Renal cortical epithelial cell (primary cell): ENCODE measurements around the gene TAF8. TPM values are rescaled to one million over a fixed set of nuclear protein-coding genes. Genes with fewer than 3 reads are reported as not detected.

Source experiments
- DNase-seq: peaks from one replicate; pipeline ENCODE4 v3.0.0-alpha.2; 2011; ENCODE audit warnings: low read depth
- total RNA-seq: library from RNA; depleted of rRNA; stranded (reverse); fragments of >200 nt; gene quantifications from 2 replicates; pipeline ENCODE4 v1.2.3, GENCODE V29; 2014

Gene TAF8
- total RNA-seq, 1 donor from 2014 or later, result 20.3 TPM

- DNase-seq, result no peak
Measured at GRCh38 chr6:42124223-42124836, 74.0 kb downstream of the TAF8 start.

- no peak for DNase-seq
Measured at GRCh38 chr6:42125231-42125630, 74.9 kb downstream of the TAF8 start.

GRCh38 chr6:42125663-42126062 lies 75.3 kb downstream of the TAF8 start:
- DNase-seq, result no peak

GRCh38 chr6:42128460-42129359 lies 78.4 kb downstream of the TAF8 start:
- DNase-seq, result no peak

GRCh38 chr6:42129360-42129676 lies 79.0 kb downstream of the TAF8 start:
- DNase-seq, result no peak

- peak; percentile 93 for DNase-seq
Measured at GRCh38 chr6:42131531-42131930, 81.2 kb downstream of the TAF8 start.

- no peak for DNase-seq
Measured at GRCh38 chr6:42133926-42134325, 83.6 kb downstream of the TAF8 start.

- DNase-seq, result no peak
Measured at GRCh38 chr6:42135161-42135560, 84.8 kb downstream of the TAF8 start.

GRCh38 chr6:42135722-42136121 lies 85.4 kb downstream of the TAF8 start:
- DNase-seq, result no peak

- peak; percentile 88 for DNase-seq
Measured at GRCh38 chr6:42136508-42137193, 86.3 kb downstream of the TAF8 start.

Other genes starting within 250 kb of the TAF8 start
- 0.87 and 6.3 TPM in 2 replicates for gene USP49, start 155.1 kb upstream of the TAF8 start, total RNA-seq
- 39.2 and 42.5 TPM in 2 replicates for gene MED20, start 129.4 kb upstream of the TAF8 start, total RNA-seq
- 12.5 and 31.4 TPM in 2 replicates for gene BYSL, start 129.0 kb upstream of the TAF8 start, total RNA-seq
- 54.9 and 113 TPM in 2 replicates for gene CCND3, start 108.7 kb upstream of the TAF8 start, total RNA-seq
- 6.9 and 16.3 TPM in 2 replicates for gene C6orf132, start 92.1 kb downstream of the TAF8 start, total RNA-seq
- 0.05 TPM in 1 of 2 replicates, not detected in the other for gene GUCA1A, start 122.8 kb downstream of the TAF8 start, total RNA-seq
- gene GUCA1B, start 144.4 kb downstream of the TAF8 start, total RNA-seq, result 0.55 TPM in 1 of 2 replicates, not detected in the other
- 56.6 and 88.9 TPM in 2 replicates for gene MRPS10, start 167.3 kb downstream of the TAF8 start, total RNA-seq